ENCODE measurements around the gene CCDC71.

CCDC71 gene

DNA sequence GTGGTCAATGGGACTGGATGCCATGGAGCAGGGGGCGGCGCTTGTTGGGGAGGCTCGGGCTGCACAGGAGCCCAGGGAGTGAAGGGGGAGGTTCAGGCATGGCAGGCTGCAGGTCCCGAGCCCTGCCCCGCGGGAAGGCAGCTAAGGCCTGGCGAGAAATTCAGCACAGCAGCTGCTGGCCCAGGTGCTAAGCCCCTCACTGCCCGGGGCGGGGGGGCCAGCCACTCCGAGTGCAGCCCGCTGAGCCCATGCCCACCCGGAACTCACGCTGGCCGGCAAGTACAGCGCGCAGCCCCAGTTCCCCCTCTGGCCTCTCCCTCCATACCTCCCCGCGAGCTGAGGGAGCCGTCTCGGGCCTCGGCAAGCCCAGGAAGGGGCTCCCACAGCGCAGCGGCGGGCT, 16.6 kb upstream of the CCDC71 start:
- H3K27ac ChIP-seq, result no peak overlapping the region
- H3K36me3 ChIP-seq, result peaks cover 0 to 13% (median 0%) of the 10 kb centered on the region in 11 experiments; a peak in 2 of 22 replicates
- H3K27me3 ChIP-seq, result no peaks in the 10 kb centered on the region
- H3K4me1 ChIP-seq, result peaks cover 0 to 14% (median 10%) of the 10 kb centered on the region in 10 experiments; a peak in 16 of 20 replicates
- H3K9me3 ChIP-seq (replicated peaks in 1 of 11), result peaks cover 0 to 7% (median 0%) of the 10 kb centered on the region in 11 experiments; a peak in 2 of 22 replicates
- no peak for TF ChIP-seq Cebpa-rat (IDR thresholded peaks at IDR 0.05)
- H4K20me1 ChIP-seq, result peaks cover 0 to 5% (median 0%) of the 10 kb centered on the region in 11 experiments; a peak in 3 of 22 replicates
- no peak overlapping the region for H3K4me2 ChIP-seq
- no peak overlapping the region for H3K9ac ChIP-seq
- no peak overlapping the region for H3K4me3 ChIP-seq

DNA sequence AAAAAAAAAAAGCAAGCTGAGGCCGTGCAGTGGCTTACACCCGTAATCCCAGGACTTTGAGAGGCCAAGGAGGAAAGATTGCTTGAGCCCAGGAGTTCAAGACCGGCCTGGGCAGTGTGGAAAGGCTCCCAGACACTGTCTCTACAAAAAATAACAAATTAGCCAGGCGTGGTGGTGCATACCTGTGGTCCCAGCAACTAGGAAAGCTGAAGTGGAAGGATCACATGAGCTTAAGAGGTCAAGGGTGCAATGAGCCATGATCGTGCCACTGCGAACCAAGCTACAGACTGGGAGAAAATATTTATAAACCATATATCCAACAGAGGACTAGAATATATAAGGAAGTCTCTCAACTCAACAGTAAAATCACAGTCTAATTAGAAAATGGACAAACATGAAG, 15.2 kb upstream of the CCDC71 start:
- Histone ChIP-seq H4K20me1 (peaks cover 0 to 17% (median 0%) of the 10 kb centered on the region in 11 experiments; a peak in 3 of 22 replicates), H3K36me3 (peaks cover 0 to 19% (median 0%) of the 10 kb centered on the region in 11 experiments; a peak in 4 of 22 replicates), H3K4me2 (no peak overlapping the region), H3K27me3 (no peaks in the 10 kb centered on the region), H3K4me1 (peaks cover 8 to 27% (median 24%) of the 10 kb centered on the region in 10 experiments), H3K27ac (no peak overlapping the region), H3K9me3 (replicated peaks in 1 of 11) (peaks cover 0 to 7% (median 0%) of the 10 kb centered on the region in 11 experiments; a peak in 2 of 22 replicates), H3K9ac (no peak overlapping the region), H3K4me3 (no peak overlapping the region)
- no peak for TF ChIP-seq Cebpa-rat (IDR thresholded peaks at IDR 0.05)

DNA sequence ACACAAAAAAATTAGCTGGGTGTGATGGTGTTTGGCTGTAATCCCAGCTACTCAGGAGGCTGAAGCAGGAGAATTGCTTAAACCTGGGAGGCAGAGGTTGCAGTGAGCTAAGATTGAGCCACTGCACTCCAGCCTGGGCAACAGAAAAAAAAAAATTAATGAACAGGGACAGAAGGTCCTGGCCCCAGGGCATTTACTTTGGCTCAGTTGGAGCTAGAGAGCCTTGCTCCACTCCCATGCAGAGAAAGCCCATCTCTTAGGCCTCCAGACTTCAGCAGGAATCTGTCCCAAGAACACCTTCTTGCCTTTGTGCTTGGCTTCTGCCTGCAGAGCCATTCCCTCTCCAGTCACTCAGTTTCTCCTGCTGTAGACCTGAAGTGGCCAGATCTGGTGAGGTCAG, 14.0 kb upstream of the CCDC71 start:
- TF ChIP-seq Cebpa-rat (IDR thresholded peaks at IDR 0.05), result no peak
- Histone ChIP-seq H3K9me3 (replicated peaks in 1 of 11) (peaks cover 0 to 7% (median 0%) of the 10 kb centered on the region in 11 experiments; a peak in 2 of 22 replicates), H3K4me1 (peaks cover 20 to 39% (median 36%) of the 10 kb centered on the region in 10 experiments)

DNA sequence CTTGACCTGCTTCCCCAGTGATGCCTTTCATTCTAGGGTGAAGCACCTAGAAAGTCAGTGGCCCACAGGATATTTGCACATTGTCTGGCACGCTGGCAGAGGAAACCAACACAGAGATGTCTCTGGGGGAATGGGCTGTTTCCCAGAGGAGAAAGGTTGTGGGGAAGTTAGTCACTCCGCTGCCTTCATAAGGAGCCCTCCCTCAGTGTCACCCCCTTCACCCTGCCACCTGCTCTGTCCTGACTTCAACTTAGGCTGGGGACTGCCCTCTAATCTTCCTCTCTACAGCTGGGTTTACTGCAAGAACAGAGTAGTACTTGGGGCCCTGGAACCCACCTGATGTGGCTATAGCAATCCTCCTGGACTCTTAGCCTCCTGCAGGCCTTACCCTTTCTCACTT, 10.9 kb upstream of the CCDC71 start:
- Histone ChIP-seq H3K9ac (peak overlapping the region in 8 of 11 experiments; percentile 3 to 96 (median 59); a peak in 13 of 22 replicates), H3K4me1 (peaks cover 50 to 70% (median 66%) of the 10 kb centered on the region in 10 experiments), H3K36me3 (peaks cover 0 to 60% (median 0%) of the 10 kb centered on the region in 11 experiments; a peak in 4 of 22 replicates), H3K9me3 (replicated peaks in 1 of 11) (peaks cover 0 to 7% (median 0%) of the 10 kb centered on the region in 11 experiments; a peak in 2 of 22 replicates), H3K27ac (peak overlapping the region in 7 of 11 experiments; percentile 4 to 84 (median 77); a peak in 13 of 22 replicates), H3K4me2 (peak overlapping the region; percentile 84 to 100 (median 96)), H3K27me3 (no peaks in the 10 kb centered on the region), H4K20me1 (peaks cover 0 to 50% (median 0%) of the 10 kb centered on the region in 11 experiments; a peak in 4 of 22 replicates), H3K4me3 (no peak overlapping the region)
- no peak for TF ChIP-seq Cebpa-rat (IDR thresholded peaks at IDR 0.05)

More for the DNA sequence above, 14.0 kb upstream of the CCDC71 start:
- H3K9ac ChIP-seq, result no peak overlapping the region
- no peaks in the 10 kb centered on the region for H3K27me3 ChIP-seq
- H3K4me3 ChIP-seq, result no peak overlapping the region
- H3K36me3 ChIP-seq, result peaks cover 0 to 32% (median 0%) of the 10 kb centered on the region in 11 experiments; a peak in 4 of 22 replicates
- H3K4me2 ChIP-seq, result no peak overlapping the region
- H4K20me1 ChIP-seq, result peaks cover 0 to 30% (median 0%) of the 10 kb centered on the region in 11 experiments; a peak in 4 of 22 replicates
- H3K27ac ChIP-seq, result no peak overlapping the region

DNA sequence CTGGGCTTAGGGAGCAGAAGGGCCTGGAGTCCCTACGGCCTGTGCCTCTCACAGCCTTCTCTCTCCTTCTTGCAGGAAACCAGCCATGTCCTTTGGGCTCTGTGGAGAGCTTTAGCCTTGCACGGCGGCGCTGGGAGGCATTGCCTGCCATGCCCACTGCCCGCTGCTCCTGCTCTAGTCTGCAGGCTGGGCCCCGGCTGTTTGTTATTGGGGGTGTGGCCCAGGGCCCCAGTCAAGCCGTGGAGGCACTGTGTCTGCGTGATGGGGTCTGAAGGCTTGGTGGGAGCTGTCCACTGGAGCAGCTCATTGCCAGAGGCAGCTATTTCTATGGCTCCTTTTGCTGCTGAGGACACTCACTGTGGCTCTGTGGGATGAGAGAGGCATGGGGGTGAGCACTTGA, 9.4 kb upstream of the CCDC71 start:
- Histone ChIP-seq H3K27me3 (no peaks in the 10 kb centered on the region; a peak in 1 of 22 replicates), H3K4me1 (peaks cover 55 to 85% (median 82%) of the 10 kb centered on the region in 10 experiments), H3K36me3 (peaks cover 0 to 60% (median 0%) of the 10 kb centered on the region in 11 experiments; a peak in 4 of 22 replicates), H4K20me1 (peaks cover 0 to 50% (median 0%) of the 10 kb centered on the region in 11 experiments; a peak in 4 of 22 replicates), H3K9me3 (replicated peaks in 1 of 11) (no peaks in the 10 kb centered on the region), H3K27ac (peak overlapping the region in 4 of 11 experiments; percentile 77 to 84 (median 78); a peak in 6 of 22 replicates), H3K4me3 (no peak overlapping the region), H3K9ac (peak overlapping the region in 4 of 11 experiments; percentile 19 to 96 (median 42); a peak in 4 of 22 replicates), H3K4me2 (peak overlapping the region; percentile 84 to 100 (median 96))
- no peak for TF ChIP-seq Cebpa-rat (IDR thresholded peaks at IDR 0.05)

DNA sequence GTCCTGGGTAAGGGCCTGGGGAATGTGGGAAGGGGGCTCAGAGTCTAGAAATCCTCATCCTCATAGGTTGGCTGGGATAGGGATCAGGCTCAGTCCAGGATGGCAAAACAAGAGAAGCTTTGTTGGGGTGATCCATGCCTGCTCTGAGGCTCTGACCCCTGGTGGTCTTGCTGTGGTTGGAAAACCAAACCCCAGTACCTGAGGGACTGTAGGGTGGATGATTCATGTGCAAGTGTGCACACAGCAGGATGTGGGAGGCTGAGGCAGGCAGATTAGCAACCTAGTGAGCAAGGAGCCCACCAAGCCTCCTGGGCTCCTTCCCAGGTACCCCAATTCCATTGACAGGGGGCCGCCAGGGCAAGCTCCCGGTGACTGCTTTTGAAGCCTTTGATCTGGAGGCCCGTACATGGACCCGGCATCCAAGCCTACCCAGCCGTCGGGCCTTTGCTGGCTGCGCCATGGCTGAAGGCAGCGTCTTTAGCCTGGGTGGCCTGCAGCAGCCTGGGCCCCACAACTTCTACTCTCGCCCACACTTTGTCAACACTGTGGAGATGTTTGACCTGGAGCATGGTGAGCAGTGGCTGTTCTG, 8.4 kb upstream of the CCDC71 start:
- Histone ChIP-seq H4K20me1 (peaks cover 0 to 50% (median 0%) of the 10 kb centered on the region in 11 experiments; a peak in 4 of 22 replicates), H3K4me3 (peak overlapping the region in 2 of 10 experiments; percentile 75 to 93; a peak in 4 of 20 replicates), H3K36me3 (peaks cover 0 to 60% (median 0%) of the 10 kb centered on the region in 11 experiments; a peak in 4 of 22 replicates), H3K4me2 (peak overlapping the region; percentile 84 to 100 (median 96)), H3K9me3 (replicated peaks in 1 of 11) (no peaks in the 10 kb centered on the region), H3K4me1 (peaks cover 63 to 92% (median 88%) of the 10 kb centered on the region in 10 experiments), H3K27me3 (no peaks in the 10 kb centered on the region; a peak in 1 of 22 replicates), H3K9ac (peak overlapping the region in 7 of 11 experiments; percentile 5 to 96 (median 36); a peak in 10 of 22 replicates), H3K27ac (peak overlapping the region in 6 of 11 experiments; percentile 10 to 84 (median 58); a peak in 7 of 22 replicates)
- no peak for TF ChIP-seq Cebpa-rat (IDR thresholded peaks at IDR 0.05)

DNA sequence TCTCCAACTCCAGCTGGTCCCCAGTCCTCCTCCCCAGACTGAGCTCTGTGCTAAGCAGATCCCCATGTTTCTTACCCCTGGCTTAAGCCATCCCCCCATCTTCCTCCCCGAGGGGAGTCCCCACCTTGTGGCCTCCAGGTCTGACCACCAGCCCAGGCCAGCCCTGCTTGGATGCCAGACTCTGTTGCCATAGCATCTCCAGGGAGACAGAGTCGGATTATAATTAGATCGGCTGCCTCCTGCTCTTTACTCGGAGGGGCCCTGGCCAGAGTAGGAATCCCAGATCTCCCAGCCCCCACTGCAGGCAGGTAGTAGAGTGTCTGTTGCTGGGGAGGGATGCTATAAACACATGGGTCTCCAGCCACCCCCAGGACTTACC, 7.7 kb upstream of the CCDC71 start:
- H3K4me2 ChIP-seq, result peak overlapping the region; percentile 84 to 100 (median 96)
- H3K4me1 ChIP-seq, result peaks cover 63 to 90% (median 86%) of the 10 kb centered on the region in 10 experiments
- peak overlapping the region in 7 of 11 experiments; percentile 10 to 79 (median 41); a peak in 8 of 22 replicates for H3K27ac ChIP-seq
- peaks cover 0 to 60% (median 0%) of the 10 kb centered on the region in 11 experiments; a peak in 4 of 22 replicates for H3K36me3 ChIP-seq
- H3K4me3 ChIP-seq, result peak overlapping the region in 3 of 10 experiments; percentile 11 to 93 (median 75); a peak in 4 of 20 replicates
- peak overlapping the region in 8 of 11 experiments; percentile 6 to 96 (median 38); a peak in 11 of 22 replicates for H3K9ac ChIP-seq
- no peaks in the 10 kb centered on the region; a peak in 1 of 22 replicates for H3K27me3 ChIP-seq
- no peaks in the 10 kb centered on the region for H3K9me3 ChIP-seq (replicated peaks in 1 of 11)
- H4K20me1 ChIP-seq, result peaks cover 0 to 50% (median 0%) of the 10 kb centered on the region in 11 experiments; a peak in 4 of 22 replicates
- TF ChIP-seq Cebpa-rat (IDR thresholded peaks at IDR 0.05), result no peak

DNA sequence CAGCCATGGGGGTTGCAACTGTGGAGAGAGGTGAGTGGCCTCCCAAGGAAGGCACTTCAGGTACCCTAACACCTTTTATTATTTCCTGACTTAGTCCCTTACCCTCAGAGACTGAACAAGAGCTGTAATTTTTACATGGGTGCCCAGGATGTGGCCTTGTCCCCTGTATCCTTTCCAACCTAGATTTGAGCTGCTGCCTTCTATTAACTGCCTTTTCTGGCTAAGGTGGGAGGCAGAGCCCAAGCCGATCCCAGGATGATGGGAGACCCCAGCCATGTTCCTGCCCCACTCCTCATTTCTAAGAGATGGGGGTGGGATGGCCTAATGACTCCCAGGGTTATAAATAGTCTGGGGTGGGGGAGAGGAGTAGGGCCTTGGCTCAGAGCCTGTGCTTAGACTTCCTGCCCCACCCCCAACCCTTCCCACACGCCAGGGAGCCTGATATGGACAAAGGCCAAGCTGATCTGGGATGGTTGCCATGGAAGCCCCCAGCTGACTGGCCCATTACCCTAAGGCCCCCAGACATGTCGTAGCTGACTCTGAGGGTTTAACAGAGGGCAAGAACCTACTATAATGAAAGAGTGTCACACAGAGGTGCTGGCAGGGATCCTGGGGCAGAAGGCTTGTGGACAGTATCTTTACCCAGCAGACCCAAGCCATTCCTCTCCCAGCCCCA, 7.1 kb upstream of the CCDC71 start:
- peak overlapping the region in 3 of 10 experiments; percentile 11 to 93 (median 75); a peak in 7 of 20 replicates for H3K4me3 ChIP-seq
- H3K9me3 ChIP-seq (replicated peaks in 1 of 11), result no peaks in the 10 kb centered on the region
- peak overlapping the region; percentile 84 to 100 (median 96) for H3K4me2 ChIP-seq
- peaks cover 63 to 85% (median 81%) of the 10 kb centered on the region in 10 experiments for H3K4me1 ChIP-seq
- H3K9ac ChIP-seq, result peak overlapping the region in 9 of 11 experiments; percentile 11 to 96 (median 76); a peak in 11 of 22 replicates
- no peaks in the 10 kb centered on the region; a peak in 1 of 22 replicates for H3K27me3 ChIP-seq
- no peak for TF ChIP-seq Cebpa-rat (IDR thresholded peaks at IDR 0.05)
- H3K27ac ChIP-seq, result peak overlapping the region in 8 of 11 experiments; percentile 10 to 79 (median 56); a peak in 12 of 22 replicates
- peaks cover 0 to 50% (median 0%) of the 10 kb centered on the region in 11 experiments; a peak in 4 of 22 replicates for H4K20me1 ChIP-seq
- H3K36me3 ChIP-seq, result peaks cover 0 to 57% (median 0%) of the 10 kb centered on the region in 11 experiments; a peak in 4 of 22 replicates
